ENCODE measurements around the gene DUSP14.

- TF ChIP-seq FOXP1 (CRISPR knock-in tag; IDR thresholded peaks at IDR 0.05; ENCODE audit: borderline replicate concordance) = no peak
- no peak for TF ChIP-seq E2F1 (CRISPR knock-in tag; IDR thresholded peaks at IDR 0.05)
- no peak for TF ChIP-seq CTCF (IDR thresholded peaks at IDR 0.05)
- TF ChIP-seq ZBTB43 (CRISPR knock-in tag; IDR thresholded peaks at IDR 0.05) = no peak
- no peak for TF ChIP-seq ZMAT4 (CRISPR knock-in tag; IDR thresholded peaks at IDR 0.05)
- no peak for TF ChIP-seq USF1 (CRISPR knock-in tag; IDR thresholded peaks at IDR 0.05)
- no peak for TF ChIP-seq SOX15 (CRISPR knock-in tag; IDR thresholded peaks at IDR 0.05)
- TF ChIP-seq ZBTB21 (CRISPR knock-in tag; IDR thresholded peaks at IDR 0.05; ENCODE audit: borderline replicate concordance) = no peak
- no peak for TF ChIP-seq TEAD4 (CRISPR knock-in tag; IDR thresholded peaks at IDR 0.05)
- TF ChIP-seq NFYB (CRISPR knock-in tag; conservative IDR thresholded peaks at IDR 0.05; ENCODE audit: low read depth) = no peak
- TF ChIP-seq SP1 (CRISPR knock-in tag; conservative IDR thresholded peaks at IDR 0.05) = no peak
These were observed 46.2 kb downstream of the DUSP14 start for GRCh38 chr17:37535906-37536305.

All from WTC11 (cell line).